GM21423 (cell line): ENCODE results near the gene SEMA3G.

Source experiments
- ATAC-seq: cut with Tn5 transposase; IDR thresholded peaks from one replicate; pipeline ENCODE4 v1.9.1; 2021; ENCODE audit warnings: mild to moderate bottlenecking, moderate library complexity; ENCODE audit not compliant: unreplicated experiment

The SEMA3G gene

GRCh38 chr3:52423173-52423572 lies 21.7 kb downstream of the SEMA3G start:
- ATAC-seq, result no peak

- no peak for ATAC-seq
Measured at GRCh38 chr3:52422669-52423068, 22.2 kb downstream of the SEMA3G start.

- ATAC-seq, result no peak
Measured at GRCh38 chr3:52420388-52420787, 24.5 kb downstream of the SEMA3G start.

GRCh38 chr3:52415800-52416199 lies 29.1 kb downstream of the SEMA3G start:
- no peak for ATAC-seq

GRCh38 chr3:52408466-52408865 lies 36.4 kb downstream of the SEMA3G start:
- ATAC-seq, result no peak

GRCh38 chr3:52407779-52408178 lies 37.1 kb downstream of the SEMA3G start:
- ATAC-seq, result no peak

- no peak for ATAC-seq
Measured at GRCh38 chr3:52406791-52407510, 38.0 kb downstream of the SEMA3G start.

- ATAC-seq, result no peak
Measured at GRCh38 chr3:52406231-52406661, 38.7 kb downstream of the SEMA3G start.

- no peak for ATAC-seq
Measured at GRCh38 chr3:52405601-52406110, 39.2 kb downstream of the SEMA3G start.

GRCh38 chr3:52405066-52405465 lies 39.8 kb downstream of the SEMA3G start:
- ATAC-seq, result no peak

- no peak for ATAC-seq
Measured at GRCh38 chr3:52404391-52404790, 40.5 kb downstream of the SEMA3G start.

GRCh38 chr3:52403955-52404354 lies 40.9 kb downstream of the SEMA3G start:
- ATAC-seq, result no peak

GRCh38 chr3:52403271-52403841 lies 41.5 kb downstream of the SEMA3G start:
- ATAC-seq, result no peak

GRCh38 chr3:52402706-52403270 lies 42.1 kb downstream of the SEMA3G start:
- no peak for ATAC-seq

- ATAC-seq, result no peak
Measured at GRCh38 chr3:52402101-52402521, 42.8 kb downstream of the SEMA3G start.

- no peak for ATAC-seq
Measured at GRCh38 chr3:52401551-52401950, 43.4 kb downstream of the SEMA3G start.

GRCh38 chr3:52401021-52401420 lies 43.9 kb downstream of the SEMA3G start:
- ATAC-seq, result no peak

GRCh38 chr3:52400275-52400793 lies 44.6 kb downstream of the SEMA3G start:
- ATAC-seq, result no peak

- ATAC-seq, result no peak
Measured at GRCh38 chr3:52399593-52399992, 45.3 kb downstream of the SEMA3G start.

GRCh38 chr3:52399131-52399530 lies 45.8 kb downstream of the SEMA3G start:
- ATAC-seq, result no peak

- no peak for ATAC-seq
Measured at GRCh38 chr3:52398670-52399081, 46.2 kb downstream of the SEMA3G start.
